PC-9 (cell line): ENCODE data around the gene IRAK1.

Experiments
- CTCF ChIP-seq: fragments of 200-600 bp; sonication (generic); conservative IDR thresholded peaks from 2 replicates; pipeline ENCODE4 v1.6.1; 2017; ENCODE audit warnings: mixed run types, antibody characterized with exemption, mild to moderate bottlenecking, moderate library complexity
- EZH2 ChIP-seq: fragments of 200-600 bp; sonication (generic); IDR thresholded peaks from 2 replicates; pipeline ENCODE4 v1.8.0; 2017; ENCODE audit warnings: antibody characterized with exemption, low read depth

- TF ChIP-seq CTCF (no peak), EZH2 (no peak)
Observed at GRCh38 chrX:154064637-154065435, 45.1 kb upstream of the IRAK1 start.
